Breast epithelium (tissue), 4 donors: ENCODE data around the gene TRANK1. TPM values are rescaled to one million over a fixed set of nuclear protein-coding genes. Genes with fewer than 3 reads are reported as not detected.

ENCODE experiments used
- DNase-seq, 2 donors: peaks; one replicate each; pipeline ENCODE4 v3.0.0-alpha.2; 2019; ENCODE audit warnings: low spot score in 2 of 2
- H3K27ac ChIP-seq, 2 donors: fragments of 200-600 bp; sonication (generic) in 1 of 2; one replicate each; pipeline ENCODE4 v1.5.1; 2016 to 2019; ENCODE audit warnings: mild to moderate bottlenecking in 1 of 2
- H3K27me3 ChIP-seq, 2 donors: fragments of 200-600 bp; sonication (generic) in 1 of 2; one replicate each; pipeline versions ENCODE4 v1.5.1 to v1.6.0; 2017 to 2019; ENCODE audit warnings: control low read depth in 1 of 2, mild to moderate bottlenecking in 1 of 2
- H3K36me3 ChIP-seq: fragments of 200-600 bp; one replicate; pipeline ENCODE4 v1.5.1; 2019
- H3K4me1 ChIP-seq, 2 donors: fragments of 200-600 bp; sonication (generic); one replicate each; pipeline ENCODE4 v1.5.1; 2016 to 2019; ENCODE audit warnings: control low read depth in 1 of 2
- H3K4me3 ChIP-seq, 3 donors: fragments of 200-600 bp; sonication (generic); 1 replicate in 2 of 3; 2 replicates in 1 of 3; pipeline ENCODE4 v1.5.1; 2016 to 2019; ENCODE audit warnings: mild to moderate bottlenecking in 3 of 3, moderate library complexity in 2 of 3
- H3K9me3 ChIP-seq, 2 donors: fragments of 200-600 bp; sonication (generic) in 1 of 2; one replicate each; pipeline ENCODE4 v1.5.1; 2016 to 2019; ENCODE audit warnings: control low read depth in 1 of 2
- CTCF ChIP-seq, 3 donors: fragments of 450-650 bp; IDR thresholded peaks; one replicate each; pipeline ENCODE4 v1.5.1; 2016 to 2017; ENCODE audit warnings: antibody characterized with exemption in 3 of 3, mild to moderate bottlenecking in 3 of 3, moderate library complexity in 3 of 3
- POLR2A ChIP-seq: fragments of 450-650 bp; IDR thresholded peaks from one replicate; pipeline ENCODE4 v1.6.1; 2016; ENCODE audit warnings: antibody characterized with exemption, mild to moderate bottlenecking, moderate library complexity
- POLR2AphosphoS5 ChIP-seq, 3 donors: sonication (generic); formaldehyde crosslinking; IDR thresholded peaks; one replicate each; pipeline ENCODE4 v1.6.1; 2017; ENCODE audit warnings: antibody characterized with exemption in 3 of 3
- intact Hi-C: fragments of 100-400 bp; cut with DNase I; formaldehyde crosslinking; loops from one replicate; pipeline ENCODE4 v1.15.1; 2023; ENCODE audit warnings: low total_unique reads
- total RNA-seq, 3 donors: library from RNA; depleted of rRNA; stranded (reverse); fragments of >200 nt; gene quantifications; one replicate each; pipeline ENCODE4 v1.1.0, GENCODE V29; 2016

Gene TRANK1
- total RNA-seq, 3 donors from 2014 or later: 13.6 to 16.6 (median 13.8) TPM

GRCh38 chr3:36840453-36840921, 104.4 kb downstream of the TRANK1 start:
- DNase-seq: no peak
- Histone ChIP-seq H3K36me3 (no peaks in the 10 kb centered on the region), H3K4me1 (no peaks in the 10 kb centered on the region), H3K27ac (no peak overlapping the region), H3K9me3 (peaks cover 0 to 4% of the 10 kb centered on the region in 2 donors), H3K27me3 (no peaks in the 10 kb centered on the region), H3K4me3 (no peak overlapping the region)
- TF ChIP-seq POLR2A (no peak), CTCF (IDR thresholded peaks at IDR 0.05) (no peak), POLR2AphosphoS5 (IDR thresholded peaks at IDR 0.05) (no peak)
- intact Hi-C loops: no loop called here

- Histone ChIP-seq H3K9me3 (peaks cover 0 to 4% of the 10 kb centered on the region in 2 donors), H3K27ac (no peak overlapping the region), H3K27me3 (no peaks in the 10 kb centered on the region), H3K4me1 (no peaks in the 10 kb centered on the region), H3K4me3 (no peak overlapping the region), H3K36me3 (no peaks in the 10 kb centered on the region)
- DNase-seq: no peak
- intact Hi-C loops: no loop called here
- TF ChIP-seq CTCF (IDR thresholded peaks at IDR 0.05) (no peak), POLR2A (no peak), POLR2AphosphoS5 (IDR thresholded peaks at IDR 0.05) (no peak)
Measured at GRCh38 chr3:36837089-36837488, 107.8 kb downstream of the TRANK1 start.

GRCh38 chr3:36833160-36833814, 111.6 kb downstream of the TRANK1 start:
- no peak overlapping the region for H3K27ac ChIP-seq
- intact Hi-C loops: no loop called here
- TF ChIP-seq POLR2AphosphoS5 (IDR thresholded peaks at IDR 0.05) (no peak), POLR2A (no peak), CTCF (IDR thresholded peaks at IDR 0.05) (no peak)
- no peaks in the 10 kb centered on the region for H3K9me3 ChIP-seq
- no peak overlapping the region for H3K4me3 ChIP-seq
- no peaks in the 10 kb centered on the region for H3K36me3 ChIP-seq
- H3K27me3 ChIP-seq: no peaks in the 10 kb centered on the region
- no peak for DNase-seq
- H3K4me1 ChIP-seq: no peaks in the 10 kb centered on the region

- Histone ChIP-seq H3K4me1 (no peaks in the 10 kb centered on the region), H3K27me3 (no peaks in the 10 kb centered on the region), H3K9me3 (no peaks in the 10 kb centered on the region), H3K4me3 (no peak overlapping the region), H3K36me3 (no peaks in the 10 kb centered on the region), H3K27ac (no peak overlapping the region)
- DNase-seq: no peak
- intact Hi-C loops: no loop called here
- no peak for TF ChIP-seq POLR2AphosphoS5 (IDR thresholded peaks at IDR 0.05)
- TF ChIP-seq CTCF (IDR thresholded peaks at IDR 0.05): no peak
- no peak for TF ChIP-seq POLR2A
Measured at GRCh38 chr3:36832406-36832805, 112.4 kb downstream of the TRANK1 start.

GRCh38 chr3:36827133-36827532, 117.7 kb downstream of the TRANK1 start:
- intact Hi-C loops: no loop called here
- Histone ChIP-seq H3K9me3 (no peaks in the 10 kb centered on the region), H3K27ac (no peak overlapping the region), H3K27me3 (no peaks in the 10 kb centered on the region), H3K36me3 (no peaks in the 10 kb centered on the region), H3K4me1 (no peaks in the 10 kb centered on the region), H3K4me3 (no peak overlapping the region)
- no peak for DNase-seq
- no peak for TF ChIP-seq POLR2A
- no peak for TF ChIP-seq POLR2AphosphoS5 (IDR thresholded peaks at IDR 0.05)
- no peak for TF ChIP-seq CTCF (IDR thresholded peaks at IDR 0.05)
